ENCODE measurements around the gene EXOC6B. TPM values are rescaled to one million over a fixed set of nuclear protein-coding genes. Genes with fewer than 3 reads are reported as not detected.

The EXOC6B gene
- total and polyA plus RNA-seq, 2 donors from 2014 or later: 5.9 to 31.3 TPM

GRCh38 chr2:72533765-72534164, 292.1 kb downstream of the EXOC6B start:
- H3K4me3 ChIP-seq (ENCODE audit: low read length in 3 of 3): no peak overlapping the region
- H3K4me1 ChIP-seq (ENCODE audit: control insufficient read depth in 2 of 3, insufficient read depth in 2 of 3, low read depth in 1 of 3, low read length in 3 of 3): no peaks in the 10 kb centered on the region
- intact Hi-C loops (cut with DNase I): no loop called here
- FAIRE-seq: no peak
- H3K27ac ChIP-seq (ENCODE audit: low read depth in 2 of 2, low read length in 2 of 2): no peak overlapping the region
- H3K27me3 ChIP-seq (ENCODE audit: control insufficient read depth, insufficient read depth, low read length): no peaks in the 10 kb centered on the region
- no peaks in the 10 kb centered on the region for H3K9me3 ChIP-seq (ENCODE audit: control insufficient read depth in 2 of 3, insufficient read depth in 1 of 3, low read length in 3 of 3)
- H3K36me3 ChIP-seq (ENCODE audit: control insufficient read depth in 2 of 3, insufficient read depth in 3 of 3, low read length in 3 of 3): no peaks in the 10 kb centered on the region
- DNase-seq: no peak
- TF ChIP-seq CTCF (IDR thresholded peaks at IDR 0.05; ENCODE audit: borderline replicate concordance, extremely low read depth, insufficient read depth): no peak
- H3K9ac ChIP-seq (ENCODE audit: low read length in 3 of 3): no peak overlapping the region

GRCh38 chr2:72527424-72527823, 298.4 kb downstream of the EXOC6B start:
- Histone ChIP-seq H3K27ac (ENCODE audit: low read depth in 2 of 2, low read length in 2 of 2) (no peak overlapping the region), H3K9ac (ENCODE audit: low read length in 3 of 3) (no peak overlapping the region), H3K4me3 (ENCODE audit: low read length in 3 of 3) (no peak overlapping the region), H3K36me3 (ENCODE audit: control insufficient read depth in 2 of 3, insufficient read depth in 3 of 3, low read length in 3 of 3) (no peaks in the 10 kb centered on the region), H3K9me3 (ENCODE audit: control insufficient read depth in 2 of 3, insufficient read depth in 1 of 3, low read length in 3 of 3) (no peaks in the 10 kb centered on the region), H3K27me3 (ENCODE audit: control insufficient read depth, insufficient read depth, low read length) (no peaks in the 10 kb centered on the region), H3K4me1 (ENCODE audit: control insufficient read depth in 2 of 3, insufficient read depth in 2 of 3, low read depth in 1 of 3, low read length in 3 of 3) (no peaks in the 10 kb centered on the region)
- no peak for FAIRE-seq
- intact Hi-C loops (cut with DNase I): no loop called here
- no peak for DNase-seq
- TF ChIP-seq CTCF (IDR thresholded peaks at IDR 0.05; ENCODE audit: borderline replicate concordance, extremely low read depth, insufficient read depth): no peak

GRCh38 chr2:72526623-72527022, 299.2 kb downstream of the EXOC6B start:
- FAIRE-seq: no peak
- Histone ChIP-seq H3K36me3 (ENCODE audit: control insufficient read depth in 2 of 3, insufficient read depth in 3 of 3, low read length in 3 of 3) (no peaks in the 10 kb centered on the region), H3K9me3 (ENCODE audit: control insufficient read depth in 2 of 3, insufficient read depth in 1 of 3, low read length in 3 of 3) (no peaks in the 10 kb centered on the region), H3K27me3 (ENCODE audit: control insufficient read depth, insufficient read depth, low read length) (no peaks in the 10 kb centered on the region), H3K4me3 (ENCODE audit: low read length in 3 of 3) (no peak overlapping the region), H3K9ac (ENCODE audit: low read length in 3 of 3) (no peak overlapping the region), H3K4me1 (ENCODE audit: control insufficient read depth in 2 of 3, insufficient read depth in 2 of 3, low read depth in 1 of 3, low read length in 3 of 3) (no peaks in the 10 kb centered on the region), H3K27ac (ENCODE audit: low read depth in 2 of 2, low read length in 2 of 2) (no peak overlapping the region)
- DNase-seq: no peak
- intact Hi-C loops (cut with DNase I): no loop called here
- TF ChIP-seq CTCF (IDR thresholded peaks at IDR 0.05; ENCODE audit: borderline replicate concordance, extremely low read depth, insufficient read depth): no peak

- H3K4me3 ChIP-seq (ENCODE audit: low read length in 3 of 3): no peak overlapping the region
- FAIRE-seq: no peak
These were observed 301.8 kb downstream of the EXOC6B start for GRCh38 chr2:72524071-72524470.

More at GRCh38 chr2:72524071-72524470, 301.8 kb downstream of the EXOC6B start:
- Histone ChIP-seq H3K27ac (ENCODE audit: low read depth in 2 of 2, low read length in 2 of 2) (no peak overlapping the region), H3K27me3 (ENCODE audit: control insufficient read depth, insufficient read depth, low read length) (no peaks in the 10 kb centered on the region), H3K9me3 (ENCODE audit: control insufficient read depth in 2 of 3, insufficient read depth in 1 of 3, low read length in 3 of 3) (no peaks in the 10 kb centered on the region), H3K4me1 (ENCODE audit: control insufficient read depth in 2 of 3, insufficient read depth in 2 of 3, low read depth in 1 of 3, low read length in 3 of 3) (no peaks in the 10 kb centered on the region), H3K36me3 (ENCODE audit: control insufficient read depth in 2 of 3, insufficient read depth in 3 of 3, low read length in 3 of 3) (no peaks in the 10 kb centered on the region), H3K9ac (ENCODE audit: low read length in 3 of 3) (no peak overlapping the region)
- no peak for DNase-seq
- intact Hi-C loops (cut with DNase I): no loop called here
- TF ChIP-seq CTCF (IDR thresholded peaks at IDR 0.05; ENCODE audit: borderline replicate concordance, extremely low read depth, insufficient read depth): no peak
